Chondrocyte (in vitro differentiated cells): ENCODE measurements around the gene GJC2. TPM values are rescaled to one million over a fixed set of nuclear protein-coding genes. Genes with fewer than 3 reads are reported as not detected.

Source experiments
- DNase-seq: peaks from one replicate; pipeline ENCODE4 v3.0.0; 2021; ENCODE audit warnings: mixed read lengths, low spot score
- H3K27ac Mint-ChIP-seq: one replicate; pipeline ENCODE4 v1.8.0; 2021; ENCODE audit warnings: mild to moderate bottlenecking, moderate library complexity, mixed read lengths; ENCODE audit not compliant: unreplicated experiment
- H3K27me3 Mint-ChIP-seq: 2 replicates; pipeline ENCODE4 v1.8.0; 2021; ENCODE audit warnings: low read depth, mixed read lengths
- H3K36me3 Mint-ChIP-seq: 2 replicates; pipeline ENCODE4 v1.8.0; 2021; ENCODE audit warnings: low read depth, mixed read lengths
- H3K4me1 Mint-ChIP-seq: 2 replicates; pipeline ENCODE4 v1.8.0; 2021; ENCODE audit warnings: low read depth, mild to moderate bottlenecking, mixed read lengths
- H3K4me3 Mint-ChIP-seq: one replicate; pipeline ENCODE4 v1.8.0; 2021; ENCODE audit warnings: mild to moderate bottlenecking, moderate library complexity, mixed read lengths; ENCODE audit not compliant: unreplicated experiment
- H3K9me3 Mint-ChIP-seq: 2 replicates; pipeline ENCODE4 v1.8.0; 2021; ENCODE audit warnings: low read depth, mixed read lengths
- total RNA-seq: library from RNA; stranded (reverse); gene quantifications from 3 replicates; pipeline ENCODE4 v1.2.1, GENCODE V29; 2021
- TF ChIP-seq, protein P1 (sequence below): fragments of 200-600 bp; sonication (generic); IDR thresholded peaks from 2 replicates; pipeline ENCODE4 v1.5.0; 2021; ENCODE audit warnings: antibody characterized with exemption, mild to moderate bottlenecking, moderate library complexity

Gene GJC2
- total RNA-seq, 1 donor from 2014 or later = 2.0 TPM

DNA sequence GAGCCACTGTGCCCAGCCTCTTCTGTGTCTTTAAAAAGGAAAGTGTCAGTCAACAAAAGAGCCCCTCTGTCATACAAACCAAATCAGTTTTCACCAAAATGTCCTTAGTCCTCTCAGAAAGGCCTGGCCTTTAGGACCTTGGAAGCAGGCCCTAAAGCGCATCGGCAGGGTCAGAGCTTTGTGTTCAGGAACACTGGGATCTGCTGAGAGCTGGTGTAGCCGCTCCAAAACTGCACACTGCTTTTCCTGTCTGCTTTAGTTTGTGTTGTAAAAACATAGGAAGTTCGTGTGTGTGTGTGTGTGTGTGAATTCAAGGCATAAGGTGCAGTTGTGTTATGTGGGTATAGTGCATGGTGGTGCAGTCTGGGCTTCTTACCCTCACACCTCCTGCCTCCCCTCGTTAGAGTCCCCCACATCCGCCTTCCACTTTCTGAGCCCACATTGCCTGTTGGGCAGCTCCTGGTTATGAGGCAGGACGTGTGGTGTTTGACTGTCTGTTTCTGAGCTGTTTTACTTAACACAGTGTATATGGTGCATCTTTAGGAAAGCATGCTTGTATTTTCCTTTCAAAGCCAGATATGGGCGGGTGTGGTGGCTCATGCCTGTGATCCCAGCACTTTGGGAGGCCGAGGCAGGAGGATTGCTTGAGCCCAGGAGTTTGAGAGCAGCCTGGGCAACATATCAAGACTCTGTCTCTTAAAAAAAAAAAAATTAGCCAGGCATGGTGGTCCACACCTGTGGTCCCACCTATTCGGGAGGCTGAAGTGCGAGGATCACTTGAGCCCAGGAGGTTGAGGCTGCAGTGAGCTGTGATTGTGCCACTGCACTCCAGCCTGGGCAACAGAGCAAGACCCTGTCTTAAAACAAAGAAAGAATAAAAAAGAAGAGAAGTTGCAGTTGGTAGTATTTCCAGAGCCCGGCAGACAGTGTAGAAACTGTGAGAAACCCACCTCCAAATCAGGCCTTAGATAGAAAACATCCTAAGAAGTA is 28.3 kb downstream of the GJC2 start:
- TF ChIP-seq, protein P1, sequence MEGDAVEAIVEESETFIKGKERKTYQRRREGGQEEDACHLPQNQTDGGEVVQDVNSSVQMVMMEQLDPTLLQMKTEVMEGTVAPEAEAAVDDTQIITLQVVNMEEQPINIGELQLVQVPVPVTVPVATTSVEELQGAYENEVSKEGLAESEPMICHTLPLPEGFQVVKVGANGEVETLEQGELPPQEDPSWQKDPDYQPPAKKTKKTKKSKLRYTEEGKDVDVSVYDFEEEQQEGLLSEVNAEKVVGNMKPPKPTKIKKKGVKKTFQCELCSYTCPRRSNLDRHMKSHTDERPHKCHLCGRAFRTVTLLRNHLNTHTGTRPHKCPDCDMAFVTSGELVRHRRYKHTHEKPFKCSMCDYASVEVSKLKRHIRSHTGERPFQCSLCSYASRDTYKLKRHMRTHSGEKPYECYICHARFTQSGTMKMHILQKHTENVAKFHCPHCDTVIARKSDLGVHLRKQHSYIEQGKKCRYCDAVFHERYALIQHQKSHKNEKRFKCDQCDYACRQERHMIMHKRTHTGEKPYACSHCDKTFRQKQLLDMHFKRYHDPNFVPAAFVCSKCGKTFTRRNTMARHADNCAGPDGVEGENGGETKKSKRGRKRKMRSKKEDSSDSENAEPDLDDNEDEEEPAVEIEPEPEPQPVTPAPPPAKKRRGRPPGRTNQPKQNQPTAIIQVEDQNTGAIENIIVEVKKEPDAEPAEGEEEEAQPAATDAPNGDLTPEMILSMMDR = no peak
- peaks cover 1% of the 10 kb centered on the region for H3K36me3 Mint-ChIP-seq
- no peaks in the 10 kb centered on the region for H3K27me3 Mint-ChIP-seq
- peak; percentile 37 for DNase-seq
- peaks cover 15% of the 10 kb centered on the region for H3K4me1 Mint-ChIP-seq
- no peak overlapping the region for H3K4me3 Mint-ChIP-seq
- H3K9me3 Mint-ChIP-seq = no peaks in the 10 kb centered on the region
- H3K27ac Mint-ChIP-seq = peak overlapping the region; percentile 69

DNA sequence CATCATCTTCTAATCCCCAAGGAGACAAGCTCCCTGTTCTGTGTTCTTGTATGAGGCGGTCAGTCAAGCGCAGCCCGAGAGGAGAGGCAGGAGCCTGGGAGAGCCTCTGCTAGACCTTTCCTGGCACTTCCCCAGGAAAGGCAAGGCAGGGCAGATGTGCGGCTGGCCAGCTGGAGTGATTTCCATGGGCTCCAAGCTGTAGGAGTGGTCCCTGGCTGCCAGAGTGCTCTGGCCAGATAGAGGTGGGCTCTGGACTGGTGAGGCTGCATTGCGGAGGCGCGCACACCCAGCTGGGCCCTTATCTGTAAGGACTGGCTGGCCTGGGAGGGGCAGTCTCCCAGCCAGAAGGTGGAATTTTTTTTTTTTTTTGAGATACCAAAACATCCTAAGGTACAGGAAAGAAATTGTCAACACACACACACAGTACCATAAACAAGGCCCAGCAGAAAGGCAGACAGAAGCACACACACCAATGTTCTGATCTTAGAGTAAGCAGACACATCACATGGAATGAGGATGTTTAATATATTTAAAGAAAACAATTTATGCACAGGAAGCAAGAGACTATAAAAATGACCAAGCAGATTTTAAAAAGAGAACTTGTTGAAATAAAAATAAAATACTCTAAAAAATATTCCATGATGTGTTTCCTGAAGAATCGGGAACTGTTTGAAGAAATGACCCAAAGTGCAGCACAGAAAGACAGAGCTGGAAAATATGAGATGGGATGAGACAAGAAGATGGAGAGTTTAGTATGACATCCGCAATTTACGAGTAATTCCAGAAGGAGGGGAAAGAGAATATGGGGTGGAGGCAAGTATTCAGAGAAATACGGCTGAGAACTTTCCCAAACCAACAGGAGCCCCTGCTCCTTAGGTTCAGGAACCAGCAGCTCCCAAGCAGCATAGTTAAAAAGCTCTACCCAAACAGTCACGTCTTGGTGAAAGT is 29.3 kb downstream of the GJC2 start:
- DNase-seq = peak; percentile 46
- H3K27me3 Mint-ChIP-seq = no peaks in the 10 kb centered on the region
- no peaks in the 10 kb centered on the region for H3K9me3 Mint-ChIP-seq
- TF ChIP-seq, protein P1 = no peak
- no peak overlapping the region for H3K4me3 Mint-ChIP-seq
- H3K27ac Mint-ChIP-seq = peak overlapping the region; percentile 80
- peaks cover 1% of the 10 kb centered on the region for H3K36me3 Mint-ChIP-seq
- H3K4me1 Mint-ChIP-seq = peaks cover 15% of the 10 kb centered on the region

DNA sequence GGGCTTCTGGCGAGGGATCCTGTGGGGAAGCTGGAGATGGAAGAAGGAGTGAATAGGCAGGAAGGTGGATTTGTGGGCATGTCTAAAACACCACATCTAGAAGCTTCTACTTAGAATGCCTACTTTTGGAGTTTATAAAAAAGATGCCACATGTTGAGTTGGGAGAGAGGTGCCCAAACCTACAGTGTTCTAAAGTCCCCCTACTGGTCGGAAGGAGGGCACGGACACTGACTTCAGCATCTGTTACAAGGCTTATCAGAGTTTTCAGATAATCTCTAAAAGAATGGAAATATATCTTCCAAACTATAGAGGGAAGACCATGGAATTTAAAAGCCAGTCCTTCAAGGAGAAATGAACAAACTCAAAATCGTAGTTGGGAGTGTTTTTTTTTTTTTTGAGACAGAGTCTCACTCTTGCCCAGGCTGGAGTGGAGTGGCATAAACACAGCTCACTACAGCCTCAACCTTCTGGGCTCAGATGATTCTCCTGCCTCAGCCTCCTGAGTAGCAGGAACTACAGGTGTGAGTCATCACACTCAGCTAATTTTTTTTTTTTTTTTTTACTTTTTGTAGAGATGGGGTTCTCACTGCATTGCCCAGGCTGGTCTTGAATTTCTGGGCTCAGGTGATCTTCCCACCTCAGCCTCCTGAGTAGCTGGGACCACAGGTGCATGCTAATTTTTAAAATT is 30.7 kb downstream of the GJC2 start:
- peaks cover 1% of the 10 kb centered on the region for H3K36me3 Mint-ChIP-seq
- H3K27me3 Mint-ChIP-seq = no peaks in the 10 kb centered on the region
- TF ChIP-seq, protein P1 = peak; percentile 47
- DNase-seq = peak; percentile 1
- H3K4me3 Mint-ChIP-seq = no peak overlapping the region
- no peak overlapping the region for H3K27ac Mint-ChIP-seq
- H3K9me3 Mint-ChIP-seq = no peaks in the 10 kb centered on the region
- peaks cover 15% of the 10 kb centered on the region for H3K4me1 Mint-ChIP-seq

DNA sequence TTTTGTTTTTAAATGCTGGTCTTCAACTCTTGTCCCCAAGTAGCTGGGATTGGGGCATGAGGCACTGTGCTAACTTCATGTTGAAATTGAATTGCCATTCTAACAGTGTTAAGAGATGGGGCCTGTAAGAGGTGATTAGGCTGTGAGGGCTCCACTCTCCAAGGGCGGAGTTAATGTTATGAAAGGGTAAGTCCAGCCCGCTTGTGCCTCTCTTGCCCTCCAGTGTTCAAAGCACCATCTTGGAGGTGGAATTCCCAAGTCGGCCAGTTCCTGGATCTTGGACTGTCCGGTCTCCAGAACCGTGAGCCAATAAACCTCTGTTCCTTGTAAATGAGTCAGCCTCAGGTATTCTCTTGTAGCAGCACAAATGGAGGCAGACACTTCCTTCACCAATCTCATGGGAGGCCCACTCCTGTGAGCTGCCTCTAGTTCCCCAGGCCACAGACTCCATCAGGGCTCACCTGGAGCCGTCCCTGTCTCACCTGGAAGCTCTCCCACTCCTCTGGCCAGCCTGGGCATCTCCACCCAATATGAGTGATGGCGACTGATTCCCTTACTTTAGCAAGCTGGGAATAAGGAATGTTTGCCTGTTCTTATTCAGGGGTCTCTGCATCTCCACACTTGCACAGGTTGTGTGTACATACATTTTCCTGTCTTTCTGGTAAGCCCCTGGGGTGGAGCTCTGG is 31.4 kb downstream of the GJC2 start:
- H3K27me3 Mint-ChIP-seq = no peaks in the 10 kb centered on the region
- H3K4me3 Mint-ChIP-seq = no peak overlapping the region
- no peak overlapping the region for H3K27ac Mint-ChIP-seq
- H3K4me1 Mint-ChIP-seq = peaks cover 15% of the 10 kb centered on the region
- no peaks in the 10 kb centered on the region for H3K9me3 Mint-ChIP-seq
- peak; percentile 34 for DNase-seq
- TF ChIP-seq, protein P1 = no peak
- peaks cover 1% of the 10 kb centered on the region for H3K36me3 Mint-ChIP-seq
